Measurements from ENCODE around the gene SSRP1.
A peak's percentile ranks its signal among the peaks of the same experiment; 100 is the strongest.

Gene SSRP1

DNA sequence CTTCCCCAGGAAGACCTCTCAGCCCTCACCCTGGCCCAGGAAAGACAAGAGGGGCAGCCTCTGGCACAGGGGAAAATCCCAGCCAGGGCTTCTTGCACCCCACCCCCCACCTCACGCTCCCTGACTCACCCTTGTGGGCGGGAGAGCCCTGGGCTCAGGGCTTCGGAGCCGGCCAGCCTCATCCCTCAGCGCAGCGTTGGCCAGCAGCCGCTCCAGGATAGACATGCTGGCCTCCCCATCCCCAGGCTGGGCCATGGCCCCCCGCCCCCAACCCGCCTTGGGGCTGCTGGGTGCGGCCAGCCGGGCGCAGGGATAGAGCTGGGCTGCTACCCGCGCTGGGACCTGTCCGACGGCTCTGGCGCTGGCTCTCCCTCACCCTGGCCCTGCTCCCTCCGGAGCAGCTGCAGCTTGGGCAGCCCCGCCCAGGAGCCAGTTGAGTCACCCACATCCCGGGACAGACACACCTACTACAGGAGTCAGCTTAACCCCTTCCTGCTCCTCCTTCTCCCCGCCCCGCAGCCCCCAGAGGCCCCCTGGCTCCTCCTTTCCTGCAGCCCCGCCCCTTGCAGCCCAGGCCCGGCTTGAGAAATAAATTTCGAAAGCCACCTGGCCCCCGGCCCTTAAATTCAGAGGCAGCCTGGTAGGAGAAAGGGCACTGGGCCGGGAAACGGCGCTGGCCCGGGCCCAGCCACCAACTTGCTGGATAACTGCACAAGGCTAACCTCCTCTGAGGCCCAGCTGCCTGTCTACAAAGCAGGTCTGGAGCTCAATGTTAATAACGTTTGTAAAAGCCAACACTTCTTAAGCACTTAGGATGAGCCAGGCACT lies 24.4 kb downstream of the SSRP1 start:
- peak; percentile 94 for DNase-seq
- no peaks in the 10 kb centered on the region for H3K9me3 ChIP-seq (ENCODE audit: severe bottlenecking)
- H3K27ac ChIP-seq = peak overlapping the region; percentile 68
- peaks cover 34% of the 10 kb centered on the region for H3K36me3 ChIP-seq
- peak overlapping the region; percentile 47 for H3K4me3 ChIP-seq (ENCODE audit: low read depth, low read length)
- TF ChIP-seq, protein P1, sequence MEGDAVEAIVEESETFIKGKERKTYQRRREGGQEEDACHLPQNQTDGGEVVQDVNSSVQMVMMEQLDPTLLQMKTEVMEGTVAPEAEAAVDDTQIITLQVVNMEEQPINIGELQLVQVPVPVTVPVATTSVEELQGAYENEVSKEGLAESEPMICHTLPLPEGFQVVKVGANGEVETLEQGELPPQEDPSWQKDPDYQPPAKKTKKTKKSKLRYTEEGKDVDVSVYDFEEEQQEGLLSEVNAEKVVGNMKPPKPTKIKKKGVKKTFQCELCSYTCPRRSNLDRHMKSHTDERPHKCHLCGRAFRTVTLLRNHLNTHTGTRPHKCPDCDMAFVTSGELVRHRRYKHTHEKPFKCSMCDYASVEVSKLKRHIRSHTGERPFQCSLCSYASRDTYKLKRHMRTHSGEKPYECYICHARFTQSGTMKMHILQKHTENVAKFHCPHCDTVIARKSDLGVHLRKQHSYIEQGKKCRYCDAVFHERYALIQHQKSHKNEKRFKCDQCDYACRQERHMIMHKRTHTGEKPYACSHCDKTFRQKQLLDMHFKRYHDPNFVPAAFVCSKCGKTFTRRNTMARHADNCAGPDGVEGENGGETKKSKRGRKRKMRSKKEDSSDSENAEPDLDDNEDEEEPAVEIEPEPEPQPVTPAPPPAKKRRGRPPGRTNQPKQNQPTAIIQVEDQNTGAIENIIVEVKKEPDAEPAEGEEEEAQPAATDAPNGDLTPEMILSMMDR (IDR thresholded peaks at IDR 0.05; ENCODE audit: low read depth, low read length) = no peak
- no peaks in the 10 kb centered on the region for H3K27me3 ChIP-seq (ENCODE audit: insufficient read depth, low read depth, severe bottlenecking)

DNA sequence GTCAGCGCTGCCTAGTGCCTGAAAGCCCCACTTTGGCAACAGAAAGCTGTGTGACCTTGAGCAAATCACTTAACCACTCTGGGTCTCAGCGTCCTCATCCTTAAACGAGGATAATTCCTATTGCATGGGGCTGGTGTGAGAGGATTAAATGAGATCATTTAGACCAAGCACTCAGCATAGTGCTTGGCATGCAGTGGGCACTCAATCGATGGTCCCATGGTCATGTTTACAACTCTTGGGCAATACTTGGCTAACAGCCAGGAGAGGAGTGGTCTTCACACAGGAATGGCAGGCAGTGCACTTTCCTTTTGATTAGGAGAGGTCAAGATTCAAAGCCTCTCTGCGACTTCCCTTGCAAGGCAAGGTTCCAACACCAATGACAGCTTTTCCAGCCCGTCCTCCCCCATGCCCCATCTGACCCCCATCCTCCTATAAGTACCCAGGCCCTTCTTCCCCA lies 25.0 kb downstream of the SSRP1 start:
- Histone ChIP-seq H3K4me3 (ENCODE audit: low read depth, low read length) (peak overlapping the region; percentile 47), H3K36me3 (peaks cover 32% of the 10 kb centered on the region), H3K27ac (peak overlapping the region; percentile 64), H3K27me3 (ENCODE audit: insufficient read depth, low read depth, severe bottlenecking) (no peaks in the 10 kb centered on the region), H3K9me3 (ENCODE audit: severe bottlenecking) (no peaks in the 10 kb centered on the region)
- no peak for DNase-seq
- TF ChIP-seq, protein P1 (IDR thresholded peaks at IDR 0.05; ENCODE audit: low read depth, low read length) = no peak

DNA sequence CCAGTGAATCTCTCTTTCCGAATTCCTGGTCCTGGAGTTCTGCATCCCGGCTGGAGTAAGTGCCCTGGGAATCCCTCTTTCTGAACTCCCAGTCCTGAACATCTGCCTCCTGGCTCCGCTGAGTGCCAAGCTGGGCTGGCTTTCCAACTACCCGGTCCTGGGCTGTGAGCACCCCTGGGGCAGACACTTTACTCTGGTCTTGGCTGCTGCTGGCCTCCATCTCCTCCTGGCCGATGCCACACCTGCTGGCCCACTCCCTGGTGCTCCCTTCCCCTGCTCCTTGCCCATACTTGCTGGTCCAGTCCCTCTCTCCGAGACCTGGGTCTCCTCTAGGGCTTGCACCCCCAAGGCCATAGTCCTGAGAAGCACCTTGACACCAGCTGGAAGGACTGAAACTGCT lies 25.6 kb downstream of the SSRP1 start:
- Histone ChIP-seq H3K9me3 (ENCODE audit: severe bottlenecking) (no peaks in the 10 kb centered on the region), H3K36me3 (peaks cover 32% of the 10 kb centered on the region), H3K27ac (no peak overlapping the region), H3K27me3 (ENCODE audit: insufficient read depth, low read depth, severe bottlenecking) (no peaks in the 10 kb centered on the region), H3K4me3 (ENCODE audit: low read depth, low read length) (no peak overlapping the region)
- TF ChIP-seq, protein P1 (IDR thresholded peaks at IDR 0.05; ENCODE audit: low read depth, low read length) = no peak
- no peak for DNase-seq

DNA sequence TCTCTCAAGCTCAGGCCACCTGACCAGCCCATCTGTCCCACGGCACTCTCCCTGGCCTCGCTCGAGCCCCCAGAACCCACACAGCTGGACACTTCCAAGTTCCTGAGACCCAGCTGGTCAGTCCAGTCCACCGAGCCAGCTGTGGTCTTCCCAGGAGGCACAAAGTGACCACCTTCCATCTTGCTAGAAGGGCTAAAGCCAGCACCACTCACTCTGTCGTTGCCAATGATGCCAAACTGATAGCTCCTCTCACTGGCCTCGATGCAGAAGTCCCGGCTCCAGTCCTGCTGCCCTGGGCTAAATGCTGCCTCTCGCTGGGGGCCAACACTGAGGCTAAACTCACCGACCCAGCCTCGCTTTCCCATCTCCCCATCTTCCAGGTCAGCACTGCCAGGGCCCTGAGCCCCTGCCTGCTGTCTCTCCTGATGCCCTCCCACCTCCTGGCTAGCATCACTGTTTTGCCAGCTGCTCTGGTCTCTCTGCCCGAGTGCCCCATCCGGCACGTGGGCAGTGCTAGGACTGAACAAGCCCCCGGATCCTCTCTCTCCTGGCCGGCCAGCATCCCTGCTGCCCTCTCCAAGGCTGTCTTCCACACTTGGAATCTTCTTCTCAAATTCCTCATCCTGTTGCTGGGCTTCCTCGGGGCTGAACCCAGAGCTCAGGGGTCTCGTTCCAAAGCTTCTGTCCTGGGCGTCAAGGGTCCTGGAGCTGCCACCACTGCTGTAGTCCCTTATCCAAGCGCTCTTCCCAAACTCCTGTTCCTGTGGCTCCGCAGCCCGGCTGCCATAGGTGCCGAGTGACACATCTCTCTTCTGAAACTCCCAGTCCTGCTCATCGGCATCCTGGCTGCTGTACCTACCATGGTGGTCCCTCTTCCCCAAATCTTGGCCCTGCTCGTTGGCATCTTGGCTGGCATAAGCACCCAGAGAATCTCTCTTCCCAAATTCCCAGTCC lies 26.3 kb downstream of the SSRP1 start:
- Histone ChIP-seq H3K36me3 (peaks cover 25% of the 10 kb centered on the region), H3K4me3 (ENCODE audit: low read depth, low read length) (no peak overlapping the region), H3K27me3 (ENCODE audit: insufficient read depth, low read depth, severe bottlenecking) (no peaks in the 10 kb centered on the region), H3K27ac (no peak overlapping the region), H3K9me3 (ENCODE audit: severe bottlenecking) (no peaks in the 10 kb centered on the region)
- no peak for DNase-seq
- TF ChIP-seq, protein P1 (IDR thresholded peaks at IDR 0.05; ENCODE audit: low read depth, low read length) = no peak

DNA sequence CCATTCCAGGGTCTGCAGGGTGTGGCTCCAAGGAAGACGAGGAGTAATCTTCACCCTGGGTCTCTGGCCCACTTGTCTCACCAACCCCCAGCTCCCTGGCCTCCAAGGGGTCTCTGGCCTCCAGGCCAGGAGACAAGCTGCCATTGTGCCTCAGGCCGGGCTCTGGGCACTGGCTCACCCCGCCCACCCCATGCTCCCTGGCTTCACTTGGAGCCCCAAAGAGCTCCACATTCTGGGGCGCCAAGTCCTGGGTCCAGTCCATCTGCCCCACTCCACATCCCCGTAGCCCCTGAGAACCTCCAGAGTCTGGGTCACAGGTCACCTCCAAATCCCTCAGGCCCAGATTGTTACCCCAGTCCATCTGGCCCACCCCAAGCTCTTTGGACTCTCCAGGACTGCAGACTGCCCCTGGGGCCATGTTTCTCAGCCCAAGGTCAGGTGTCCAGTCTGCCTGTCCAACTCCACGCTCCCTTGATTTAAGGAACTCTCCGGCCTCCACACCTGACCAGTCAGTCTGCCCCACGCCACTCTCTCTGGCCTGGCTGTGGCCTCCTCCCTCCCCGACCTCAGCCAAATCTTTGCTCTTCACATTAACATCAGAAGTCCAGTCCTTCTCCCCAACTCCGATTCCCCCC lies 27.1 kb downstream of the SSRP1 start:
- Histone ChIP-seq H3K27ac (no peak overlapping the region), H3K27me3 (ENCODE audit: insufficient read depth, low read depth, severe bottlenecking) (no peaks in the 10 kb centered on the region), H3K4me3 (ENCODE audit: low read depth, low read length) (no peak overlapping the region), H3K9me3 (ENCODE audit: severe bottlenecking) (no peaks in the 10 kb centered on the region), H3K36me3 (peaks cover 18% of the 10 kb centered on the region)
- TF ChIP-seq, protein P1 (IDR thresholded peaks at IDR 0.05; ENCODE audit: low read depth, low read length) = no peak
- no peak for DNase-seq

All from WERI-Rb-1 (cell line).